Pons (tissue), 1 donor: ENCODE measurements around the gene AMER2.

Source experiments
- DNase-seq: peaks from one replicate; pipeline ENCODE4 v3.0.0-alpha.2; 2016; ENCODE audit warnings: low spot score

The AMER2 gene

GRCh38 chr13:25171517-25172302 lies at the start of gene AMER2:
AMER2 (minus strand) TSS chr13:25172288; CDS start chr13:25171619, 669 bp downstream.
- peak; percentile 91 for DNase-seq

GRCh38 chr13:25218019-25218418 lies 45.9 kb upstream of the AMER2 start:
- no peak for DNase-seq

GRCh38 chr13:25217023-25217885 lies 45.2 kb upstream of the AMER2 start:
- DNase-seq, result peak; percentile 53

- no peak for DNase-seq
Measured at GRCh38 chr13:25215253-25215575, 43.1 kb upstream of the AMER2 start.

GRCh38 chr13:25214491-25215252 lies 42.6 kb upstream of the AMER2 start:
- DNase-seq, result no peak

GRCh38 chr13:25213715-25214114 lies 41.6 kb upstream of the AMER2 start:
- no peak for DNase-seq

- DNase-seq, result no peak
Measured at GRCh38 chr13:25210842-25211569, 38.9 kb upstream of the AMER2 start.

GRCh38 chr13:25207291-25207810 lies 35.3 kb upstream of the AMER2 start:
- no peak for DNase-seq

- no peak for DNase-seq
Measured at GRCh38 chr13:25204863-25205262, 32.8 kb upstream of the AMER2 start.

- no peak for DNase-seq
Measured at GRCh38 chr13:25203127-25203740, 31.1 kb upstream of the AMER2 start.

- DNase-seq, result no peak
Measured at GRCh38 chr13:25200783-25201182, 28.7 kb upstream of the AMER2 start.

- no peak for DNase-seq
Measured at GRCh38 chr13:25198647-25199046, 26.6 kb upstream of the AMER2 start.

- no peak for DNase-seq
Measured at GRCh38 chr13:25196971-25197370, 24.9 kb upstream of the AMER2 start.

- DNase-seq, result peak; percentile 99
Measured at GRCh38 chr13:25192936-25193335, 20.8 kb upstream of the AMER2 start.

- no peak for DNase-seq
Measured at GRCh38 chr13:25192489-25192888, 20.4 kb upstream of the AMER2 start.

GRCh38 chr13:25192052-25192451 lies 20.0 kb upstream of the AMER2 start:
- DNase-seq, result peak; percentile 61

- no peak for DNase-seq
Measured at GRCh38 chr13:25190771-25191170, 18.7 kb upstream of the AMER2 start.

GRCh38 chr13:25190256-25190655 lies 18.2 kb upstream of the AMER2 start:
- DNase-seq, result no peak

GRCh38 chr13:25187596-25187995 lies 15.5 kb upstream of the AMER2 start:
- DNase-seq, result no peak

GRCh38 chr13:25186187-25186586 lies 14.1 kb upstream of the AMER2 start:
- DNase-seq, result no peak

GRCh38 chr13:25181597-25181996 lies 9.5 kb upstream of the AMER2 start:
- DNase-seq, result no peak
